Endothelial cell of hepatic sinusoid (primary cell): ENCODE results near the gene CRK.

ENCODE experiments used
- in situ Hi-C: cut with HindIII; loops from 2 replicates; pipeline ENCODE4 v1.10.0; 2017; ENCODE audit warnings: low sequenced_read_pairs

CRK gene

DNA sequence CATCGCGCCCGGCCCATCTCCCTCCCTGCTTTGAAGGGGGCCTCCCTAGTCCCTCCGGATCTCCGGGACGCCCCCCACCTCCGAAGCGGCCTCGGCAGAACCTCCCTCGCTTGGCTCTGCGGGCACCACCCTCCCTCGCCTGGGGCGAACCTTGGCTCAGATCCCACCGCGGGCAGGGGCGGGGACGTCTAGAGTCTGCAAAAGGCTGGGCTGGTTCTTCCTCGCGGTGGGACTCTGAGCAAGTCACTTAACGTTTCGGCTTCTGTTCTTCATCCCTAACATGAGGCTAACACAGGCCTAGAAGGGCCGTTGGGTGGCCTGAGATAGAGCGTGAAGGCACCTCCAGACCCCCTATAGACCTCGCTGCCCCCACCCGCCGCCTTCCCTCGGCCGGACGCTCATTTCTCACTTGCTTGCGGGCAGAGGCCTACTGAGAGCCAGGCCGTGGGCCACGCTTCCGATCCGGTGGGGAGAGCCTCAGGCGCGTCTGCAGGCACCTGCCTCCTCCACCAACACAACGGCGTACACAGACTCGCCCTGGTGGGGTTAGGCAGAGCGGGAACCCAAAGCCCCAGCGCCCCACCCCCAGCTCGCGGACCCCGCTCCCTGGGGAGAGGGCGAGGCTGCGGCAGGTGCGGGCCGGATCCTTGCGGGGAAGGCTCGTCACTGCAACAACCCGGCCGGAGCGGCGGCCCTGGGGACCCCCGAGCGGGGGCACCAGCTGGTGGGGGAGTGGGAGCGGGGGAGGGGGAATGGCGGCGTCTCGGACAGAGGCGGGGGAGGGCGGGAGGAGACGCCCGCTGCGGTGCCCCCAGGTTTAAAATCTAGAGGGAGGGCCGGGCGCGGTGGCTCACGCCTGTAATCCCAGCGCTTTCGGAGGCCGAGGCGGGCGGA is 31.0 kb upstream of the CRK start:
- in situ Hi-C loops: no loop called here

DNA sequence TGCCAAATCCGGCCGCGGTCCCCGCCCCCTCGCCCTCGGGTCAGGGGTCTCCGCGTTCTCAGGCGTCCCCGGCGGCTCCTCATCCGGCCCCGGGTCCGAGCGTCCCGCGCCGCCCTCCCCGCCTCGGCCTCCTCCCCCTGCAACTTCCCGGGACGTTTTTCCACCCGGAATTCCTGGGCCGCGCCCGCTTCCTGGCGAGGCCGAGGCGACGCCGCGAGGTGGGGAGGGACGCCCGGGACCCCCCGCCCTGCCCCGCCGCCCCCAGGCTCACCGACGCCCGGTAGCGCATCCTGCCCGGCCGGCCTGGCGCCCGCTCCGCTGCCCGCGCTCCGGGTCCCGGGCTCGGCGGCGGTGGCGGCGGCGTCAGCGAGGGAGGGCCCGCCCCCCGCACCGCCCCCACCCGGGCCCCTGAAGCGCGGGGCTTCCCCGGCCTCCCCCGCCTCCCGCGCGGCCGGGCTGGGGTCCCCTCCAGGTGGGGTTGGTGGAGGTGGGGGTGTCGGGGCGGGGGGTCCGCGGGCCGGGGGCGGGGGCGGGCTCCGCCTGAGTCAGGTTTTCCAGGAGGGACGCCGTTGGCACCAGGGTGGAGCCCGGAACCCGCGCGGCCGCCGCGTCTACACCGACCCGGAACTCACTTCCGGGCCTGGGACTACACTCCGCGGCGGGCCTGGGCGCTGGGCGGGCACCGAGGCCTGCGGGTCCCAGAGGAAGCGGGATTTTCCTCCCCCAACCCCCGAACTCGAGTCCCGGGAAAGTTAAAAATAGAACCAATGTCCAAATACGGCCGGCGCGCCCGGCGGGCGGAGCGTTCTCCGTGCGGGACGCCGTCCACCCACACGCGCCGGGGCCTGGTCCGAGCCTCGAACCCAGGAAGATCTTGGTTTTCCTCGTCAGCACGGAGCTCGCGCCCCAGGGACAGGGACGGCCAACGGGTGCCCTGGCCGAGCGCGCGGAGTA is 29.7 kb upstream of the CRK start:
- in situ Hi-C loops: no loop called here

- in situ Hi-C loops: no loop called here
These were observed 28.8 kb upstream of the CRK start for GRCh38 chr17:1484676-1485422.

- in situ Hi-C loops: no loop called here
These were observed 28.1 kb upstream of the CRK start for GRCh38 chr17:1484060-1484535.

DNA sequence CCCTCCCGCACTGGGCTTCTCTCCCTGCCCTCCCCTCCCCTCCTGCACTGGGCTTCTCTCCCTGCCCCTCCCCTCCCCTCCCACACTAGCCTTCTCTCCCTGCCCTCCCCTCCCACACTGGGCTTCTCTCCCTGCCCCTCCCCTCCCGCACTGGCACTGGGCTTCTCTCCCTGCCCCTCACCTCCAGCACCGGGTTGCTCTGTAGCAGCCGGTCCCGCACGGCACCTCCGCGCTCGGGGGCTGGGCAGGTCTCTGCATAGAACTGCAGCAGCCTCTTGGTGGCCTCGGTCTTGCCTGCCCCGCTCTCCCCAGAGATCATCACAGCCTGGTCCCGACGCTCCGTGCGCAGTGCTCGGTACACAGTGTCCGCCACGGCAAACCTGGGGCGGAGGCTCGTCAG is 26.6 kb upstream of the CRK start:
- in situ Hi-C loops: no loop called here

GRCh38 chr17:1481736-1482135 is 25.7 kb upstream of the CRK start:
- in situ Hi-C loops: no loop called here

- in situ Hi-C loops: no loop called here
These were observed 24.9 kb upstream of the CRK start for GRCh38 chr17:1480747-1481465.

- in situ Hi-C loops: no loop called here
These were observed 22.4 kb upstream of the CRK start for GRCh38 chr17:1478418-1478817.

GRCh38 chr17:1475321-1475854 is 19.4 kb upstream of the CRK start:
- in situ Hi-C loops: no loop called here

DNA sequence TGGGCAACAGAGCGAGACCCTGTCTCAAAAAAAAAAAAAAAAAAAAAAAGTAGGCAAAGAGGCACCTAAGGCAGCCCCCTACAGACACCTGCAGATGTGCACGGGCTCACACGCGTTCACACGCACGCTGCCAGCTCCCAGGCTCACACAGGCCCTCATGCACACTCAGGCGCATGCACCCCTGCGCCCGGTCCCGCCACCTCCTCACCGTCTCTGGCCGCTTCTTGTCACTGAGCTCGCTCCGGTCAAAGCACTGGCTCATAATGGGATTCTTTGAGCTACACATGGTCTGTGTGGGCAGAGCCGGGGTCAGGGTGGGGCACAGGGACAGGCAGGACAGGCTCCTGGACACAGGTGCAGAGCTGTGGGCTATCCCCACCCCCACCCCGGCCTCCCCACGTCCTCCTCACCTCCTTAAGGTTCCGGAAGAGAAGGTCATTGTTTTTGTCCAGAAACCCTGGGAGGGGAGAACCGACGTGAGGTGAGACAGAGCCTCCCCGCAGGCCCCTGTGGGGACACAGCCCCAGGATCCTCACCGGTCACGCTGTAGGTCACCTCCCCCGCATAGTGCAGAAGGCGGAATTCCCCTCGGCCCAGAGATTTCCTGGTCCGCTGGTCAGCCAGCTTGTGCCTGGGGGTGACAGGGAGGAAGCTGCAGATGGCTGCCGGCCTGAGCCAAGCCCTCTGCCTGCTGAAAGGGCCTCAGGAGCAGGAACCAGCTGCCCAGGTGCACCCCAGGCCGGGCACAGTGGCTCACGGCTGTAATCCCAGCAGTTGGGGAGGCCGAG is 18.6 kb upstream of the CRK start:
- in situ Hi-C loops: no loop called here

DNA sequence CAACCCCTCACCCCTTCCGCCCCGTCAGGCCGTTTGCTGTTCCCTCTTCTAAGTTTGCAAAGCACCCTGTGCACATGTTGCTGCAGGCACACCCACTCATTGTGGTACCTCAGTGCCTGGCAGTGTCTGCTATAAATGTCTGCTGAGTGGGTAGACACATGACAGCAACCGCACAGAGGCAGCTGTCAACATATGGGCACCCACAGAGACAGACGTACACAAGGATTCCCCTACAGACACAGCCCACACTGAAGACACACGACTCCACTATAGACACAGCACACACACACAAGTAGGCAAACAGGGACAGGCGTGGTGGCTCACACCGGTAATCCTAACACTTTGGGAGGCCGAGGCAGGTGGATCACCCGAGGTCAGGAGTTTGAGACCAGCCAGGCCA is 17.8 kb upstream of the CRK start:
- in situ Hi-C loops: no loop called here

DNA sequence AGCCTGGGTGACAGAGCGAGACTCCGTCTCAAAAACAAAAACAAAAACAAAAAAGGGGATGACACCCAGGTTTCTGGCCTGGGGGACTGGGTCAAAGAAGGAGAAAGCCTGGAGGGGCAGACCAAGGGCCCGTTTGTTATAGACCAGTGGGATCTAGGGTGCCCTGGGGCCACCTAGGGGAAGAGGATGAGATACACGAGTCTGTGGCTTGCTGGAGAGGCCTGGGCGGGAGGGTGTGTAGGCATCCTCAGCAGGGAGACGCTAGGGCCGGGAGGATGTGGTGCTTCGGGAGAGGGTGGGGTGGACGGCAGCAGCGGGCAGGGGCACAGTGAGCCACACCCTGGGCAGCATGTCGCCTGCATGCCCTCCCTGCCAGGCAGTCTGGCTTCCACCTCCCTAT is 17.1 kb upstream of the CRK start:
- in situ Hi-C loops: no loop called here

DNA sequence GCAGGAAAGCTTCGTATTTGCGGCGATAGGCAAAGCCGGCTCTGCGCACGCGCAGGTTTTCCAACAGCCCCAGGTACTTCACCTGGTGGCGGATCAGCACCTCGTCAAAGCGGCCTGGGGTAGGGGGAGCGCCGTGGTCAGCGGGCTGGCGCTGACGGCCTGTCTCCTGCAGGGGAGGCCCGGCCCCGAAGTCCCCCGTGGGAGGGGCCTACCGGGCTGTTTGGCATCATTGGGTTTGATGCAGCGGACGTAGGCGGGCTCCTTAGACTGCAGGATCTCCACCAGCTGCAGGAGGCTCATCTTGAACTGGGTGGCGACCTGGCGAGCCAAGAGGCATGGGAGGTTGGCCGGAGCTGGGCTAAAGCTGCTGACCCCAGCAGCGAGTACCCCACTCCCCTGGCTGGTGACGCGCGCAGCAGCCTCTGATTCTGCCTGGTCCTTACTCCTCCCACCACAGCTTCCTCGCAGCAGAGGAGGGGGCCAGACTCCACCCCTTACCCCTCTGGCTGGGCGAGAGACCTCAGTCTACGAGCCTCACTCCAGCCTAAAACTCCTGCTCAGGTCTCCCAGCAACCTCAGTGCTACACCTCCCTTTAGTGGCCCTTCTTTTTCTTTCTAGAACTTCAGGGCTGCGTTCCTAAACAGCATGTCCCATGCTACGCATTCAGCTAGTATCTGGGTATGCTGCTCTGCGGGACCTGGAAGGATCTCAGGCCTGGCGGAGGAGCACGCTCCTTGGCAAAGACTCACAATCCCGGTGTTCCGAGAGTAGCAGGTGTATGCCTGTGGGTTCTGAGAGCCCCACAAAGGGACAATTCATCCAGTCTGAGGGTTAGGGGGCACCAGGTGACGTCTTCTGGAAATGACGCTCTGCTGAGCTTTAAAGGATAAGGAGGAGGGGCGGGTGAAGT is 16.1 kb upstream of the CRK start:
- in situ Hi-C loops: no loop called here

DNA sequence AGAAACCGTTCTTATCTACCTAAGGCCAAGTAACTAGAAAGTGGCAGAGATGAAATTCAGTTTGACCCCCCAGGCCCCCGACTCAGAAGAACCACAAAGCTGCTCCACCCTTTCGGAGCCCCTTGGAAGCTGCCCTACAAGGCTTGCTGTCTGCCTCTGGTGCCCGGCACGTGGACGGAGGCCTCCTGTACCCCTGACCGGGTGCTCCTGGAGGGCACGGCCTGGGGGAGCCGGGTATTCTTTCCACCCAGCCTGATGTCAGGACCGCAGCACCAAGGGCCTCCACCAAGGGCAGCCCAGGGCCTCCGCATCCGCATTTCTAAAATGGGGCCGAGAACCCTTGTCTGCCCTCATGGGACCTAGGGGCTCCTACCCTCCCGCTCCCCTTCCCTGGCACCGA is 15.5 kb upstream of the CRK start:
- in situ Hi-C loops: no loop called here

DNA sequence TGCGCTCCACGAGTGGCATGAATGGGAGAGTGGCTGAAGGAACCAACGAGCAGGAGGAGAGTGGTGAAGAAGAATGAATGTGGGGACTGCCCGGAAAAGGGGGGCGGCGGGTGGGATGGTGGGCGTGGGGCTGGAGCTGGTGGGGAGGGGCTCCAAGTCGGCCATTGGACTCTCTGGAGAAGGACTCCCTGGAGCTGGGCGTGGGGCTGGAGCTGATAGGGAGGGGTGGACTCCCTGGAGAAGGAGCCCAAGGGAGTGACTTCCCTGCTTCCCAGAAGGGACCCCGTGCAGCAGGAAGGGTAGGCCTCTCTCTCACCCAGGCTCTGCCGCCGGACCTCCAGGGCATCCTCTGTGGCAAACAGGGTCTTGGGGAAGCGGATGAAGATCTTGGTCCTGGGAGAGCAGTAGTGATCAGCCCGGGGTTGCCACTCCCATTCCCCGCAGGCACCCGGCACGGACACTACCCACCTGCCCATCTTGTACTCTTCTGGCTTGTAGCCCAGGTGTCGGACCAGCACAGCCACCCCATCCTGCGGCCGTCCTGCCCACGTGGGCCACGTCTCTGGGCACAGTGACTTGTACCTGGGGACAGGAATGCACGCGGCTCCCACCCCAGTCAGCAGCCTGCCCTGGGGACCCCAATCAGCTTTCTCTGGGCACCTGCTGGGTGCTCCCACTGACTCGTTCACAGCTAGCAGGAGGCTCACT is 14.9 kb upstream of the CRK start:
- in situ Hi-C loops: no loop called here

DNA sequence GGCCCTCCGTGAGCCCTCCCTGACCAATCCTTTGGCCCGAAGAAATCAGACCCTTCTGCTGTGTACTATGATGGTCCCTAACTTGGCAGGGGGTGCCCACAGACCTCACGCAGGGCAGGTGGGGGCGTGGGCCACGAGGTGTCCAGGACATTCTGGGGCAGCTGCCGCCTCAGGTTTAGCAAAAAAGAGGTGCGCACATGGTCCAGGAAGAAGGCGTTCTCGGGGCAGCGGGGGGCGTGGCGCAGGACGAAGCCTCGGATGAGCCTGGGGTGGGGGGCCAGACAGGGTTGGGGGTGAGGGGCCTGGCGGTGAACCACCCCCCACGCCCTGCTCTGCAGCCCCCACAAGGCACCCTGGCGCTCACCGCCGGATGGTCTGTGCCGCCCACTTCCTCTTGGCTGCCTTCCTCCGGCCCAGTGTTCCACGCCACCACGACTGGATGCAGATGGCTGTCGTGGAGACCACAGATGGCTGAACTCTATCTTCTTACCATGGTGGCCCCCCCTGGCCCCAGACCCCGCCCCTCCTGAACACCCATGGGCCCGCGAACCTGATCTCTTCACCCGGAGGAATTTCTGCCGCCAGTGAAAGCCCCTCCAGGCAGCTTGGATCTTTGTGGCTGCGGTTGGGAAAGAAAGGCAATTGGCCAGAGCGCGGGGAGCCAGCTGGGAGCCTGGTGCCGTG is 14.2 kb upstream of the CRK start:
- in situ Hi-C loops: no loop called here

- in situ Hi-C loops: no loop called here
These were observed 13.3 kb upstream of the CRK start for GRCh38 chr17:1469231-1469852.
